ENCODE measurements around the gene COL17A1.

Gene COL17A1

GRCh38 chr10:104038958-104039752, 46.5 kb downstream of the COL17A1 start:
- no peak for DNase-seq (ENCODE audit: low read depth in 1 of 2, low spot score in 1 of 2)
- no peak overlapping the region for H3K27ac ChIP-seq (replicated peaks)
- H3K4me3 ChIP-seq (replicated peaks; ENCODE audit: insufficient read depth, low read length), result no peak overlapping the region
- no peaks in the 10 kb centered on the region for H3K27me3 ChIP-seq (ENCODE audit: insufficient read depth, poor library complexity, severe bottlenecking)
- TF ChIP-seq POLR2AphosphoS5 (IDR thresholded peaks at IDR 0.05; ENCODE audit: low read depth), result no peak
- no peak for TF ChIP-seq SPI1 (IDR thresholded peaks at IDR 0.05; ENCODE audit: borderline replicate concordance, low read depth)
- no peak for TF ChIP-seq CTCF (IDR thresholded peaks at IDR 0.05; ENCODE audit: insufficient read depth, low read length)
- TF ChIP-seq REST (IDR thresholded peaks at IDR 0.05; ENCODE audit: insufficient replicate concordance, low read depth), result no peak
- TF ChIP-seq GABPA (IDR thresholded peaks at IDR 0.05; ENCODE audit: low read depth), result no peak

GRCh38 chr10:104038537-104038936, 47.1 kb downstream of the COL17A1 start:
- DNase-seq (ENCODE audit: low read depth in 1 of 2, low spot score in 1 of 2), result no peak
- H3K4me3 ChIP-seq (replicated peaks; ENCODE audit: insufficient read depth, low read length), result no peak overlapping the region
- TF ChIP-seq POLR2AphosphoS5 (IDR thresholded peaks at IDR 0.05; ENCODE audit: low read depth) (no peak), CTCF (IDR thresholded peaks at IDR 0.05; ENCODE audit: insufficient read depth, low read length) (no peak), GABPA (IDR thresholded peaks at IDR 0.05; ENCODE audit: low read depth) (no peak)
- H3K27ac ChIP-seq (replicated peaks), result no peak overlapping the region
- H3K27me3 ChIP-seq (ENCODE audit: insufficient read depth, poor library complexity, severe bottlenecking), result no peaks in the 10 kb centered on the region

- H3K27ac ChIP-seq (replicated peaks), result no peak overlapping the region
- no peak for TF ChIP-seq GABPA (IDR thresholded peaks at IDR 0.05; ENCODE audit: low read depth)
- DNase-seq (ENCODE audit: low read depth in 1 of 2, low spot score in 1 of 2), result no peak
- H3K27me3 ChIP-seq (ENCODE audit: insufficient read depth, poor library complexity, severe bottlenecking), result no peaks in the 10 kb centered on the region
- H3K4me3 ChIP-seq (replicated peaks; ENCODE audit: insufficient read depth, low read length), result no peak overlapping the region
These were observed 48.3 kb downstream of the COL17A1 start for GRCh38 chr10:104037261-104037951.

- no peak overlapping the region for H3K4me3 ChIP-seq (replicated peaks; ENCODE audit: insufficient read depth, low read length)
- no peak for DNase-seq (ENCODE audit: low read depth in 1 of 2, low spot score in 1 of 2)
These were observed 49.0 kb downstream of the COL17A1 start for GRCh38 chr10:104036518-104037260.

More at GRCh38 chr10:104036518-104037260, 49.0 kb downstream of the COL17A1 start:
- TF ChIP-seq REST (IDR thresholded peaks at IDR 0.05; ENCODE audit: insufficient replicate concordance, low read depth) (no peak), CTCF (IDR thresholded peaks at IDR 0.05; ENCODE audit: insufficient read depth, low read length) (no peak), GABPA (IDR thresholded peaks at IDR 0.05; ENCODE audit: low read depth) (no peak), SPI1 (IDR thresholded peaks at IDR 0.05; ENCODE audit: borderline replicate concordance, low read depth) (no peak), POLR2AphosphoS5 (IDR thresholded peaks at IDR 0.05; ENCODE audit: low read depth) (no peak)
- Histone ChIP-seq H3K27ac (replicated peaks) (no peak overlapping the region), H3K27me3 (ENCODE audit: insufficient read depth, poor library complexity, severe bottlenecking) (no peaks in the 10 kb centered on the region)

All from HL-60 (cell line).